Trophoblast cell (in vitro differentiated cells and primary cell): ENCODE results near the gene ANO10.
A peak's percentile ranks its signal among the peaks of the same experiment; 100 is the strongest.

Experiments
- DNase-seq, 2 donors: peaks; one replicate each; pipeline ENCODE4 v3.0.0-alpha.2; 2016
- H2AFZ ChIP-seq: 2 replicates; pipeline ENCODE4 v1.6.1; 2013; ENCODE audit warnings: low read length, moderate library complexity, mild to moderate bottlenecking; ENCODE audit not compliant: insufficient read depth, poor library complexity
- H2AK5ac ChIP-seq: 2 replicates; pipeline ENCODE4 v1.6.1; 2013; ENCODE audit warnings: mild to moderate bottlenecking, low read length
- H2BK120ac ChIP-seq: 2 replicates; pipeline ENCODE4 v1.6.1; 2013; ENCODE audit warnings: low read length, mild to moderate bottlenecking, moderate library complexity; ENCODE audit not compliant: insufficient read depth, poor library complexity
- H2BK12ac ChIP-seq: 2 replicates; pipeline ENCODE4 v1.6.1; 2013; ENCODE audit warnings: mild to moderate bottlenecking, low read length, moderate library complexity
- H2BK5ac ChIP-seq: 2 replicates; pipeline ENCODE4 v1.6.1; 2013; ENCODE audit warnings: low read length, low read depth, moderate library complexity, mild to moderate bottlenecking; ENCODE audit not compliant: poor library complexity
- H3K14ac ChIP-seq: 2 replicates; pipeline ENCODE4 v1.6.1; 2013; ENCODE audit warnings: mild to moderate bottlenecking, low read length
- H3K18ac ChIP-seq: 2 replicates; pipeline ENCODE4 v1.6.1; 2013; ENCODE audit warnings: mild to moderate bottlenecking, low read length
- H3K23ac ChIP-seq: 2 replicates; pipeline ENCODE4 v1.6.1; 2013; ENCODE audit warnings: low read length
- H3K27ac ChIP-seq: 2 replicates; pipeline ENCODE4 v1.5.1; 2013; ENCODE audit warnings: low read depth, mild to moderate bottlenecking, inconsistent platforms, low read length, moderate library complexity
- H3K27me3 ChIP-seq: 2 replicates; pipeline ENCODE4 v1.6.1; 2013; ENCODE audit warnings: inconsistent platforms, mild to moderate bottlenecking, low read length, moderate library complexity; ENCODE audit not compliant: insufficient read depth
- H3K36me3 ChIP-seq, 2 experiments: 1 replicate in 1 of 2; 2 replicates in 1 of 2; pipeline ENCODE4 v1.6.1; 2013; ENCODE audit warnings: low read length in 2 of 2, mild to moderate bottlenecking in 2 of 2, moderate library complexity in 1 of 2; ENCODE audit not compliant: insufficient read depth in 2 of 2, control insufficient read depth in 1 of 2
- H3K4ac ChIP-seq: 2 replicates; pipeline ENCODE4 v1.6.1; 2013; ENCODE audit warnings: low read depth, mild to moderate bottlenecking, low read length, moderate library complexity
- H3K4me1 ChIP-seq, 2 experiments: 1 replicate in 1 of 2; 2 replicates in 1 of 2; pipeline ENCODE4 v1.6.1; 2013; ENCODE audit warnings: low read length in 2 of 2, mild to moderate bottlenecking in 2 of 2, moderate library complexity in 1 of 2; ENCODE audit not compliant: insufficient read depth in 2 of 2, control insufficient read depth in 1 of 2
- H3K4me2 ChIP-seq: 2 replicates; pipeline ENCODE4 v1.6.1; 2013; ENCODE audit warnings: inconsistent platforms, mild to moderate bottlenecking, low read length, moderate library complexity
- H3K4me3 ChIP-seq: 2 replicates; pipeline ENCODE4 v1.5.1; 2013; ENCODE audit warnings: mild to moderate bottlenecking, low read depth, low read length, inconsistent platforms
- H3K79me1 ChIP-seq: one replicate; pipeline ENCODE4 v1.6.1; 2013; ENCODE audit warnings: low read length
- H3K79me2 ChIP-seq: 2 replicates; pipeline ENCODE4 v1.6.1; 2013; ENCODE audit warnings: low read length, mild to moderate bottlenecking; ENCODE audit not compliant: control insufficient read depth, insufficient read depth, poor library complexity
- H3K9ac ChIP-seq: 2 replicates; pipeline ENCODE4 v1.6.1; 2013; ENCODE audit warnings: mild to moderate bottlenecking, low read length
- H3K9me3 ChIP-seq: 2 replicates; pipeline ENCODE4 v1.6.1; 2013; ENCODE audit warnings: low read depth, mild to moderate bottlenecking, control low read depth, inconsistent platforms, low read length; ENCODE audit not compliant: insufficient read depth
- H4K12ac ChIP-seq: 2 replicates; pipeline ENCODE4 v1.6.1; 2013; ENCODE audit warnings: low read depth, mild to moderate bottlenecking, low read length, moderate library complexity
- H4K8ac ChIP-seq: 2 replicates; pipeline ENCODE4 v1.6.1; 2013; ENCODE audit warnings: low read depth, mild to moderate bottlenecking, low read length, moderate library complexity
- H4K91ac ChIP-seq: one replicate; pipeline ENCODE4 v1.6.1; 2013; ENCODE audit warnings: low read depth, mild to moderate bottlenecking, low read length, moderate library complexity
- WGBS: extraction: QIAGEN DNeasy Blood & Tissue Kit; methylation state at CpG from one replicate; pipeline ENCODE4 v1.1.7; 2013; ENCODE audit warnings: missing lambda C conversion rate; ENCODE audit not compliant: insufficient read length, insufficient coverage; ENCODE audit errors: extremely low coverage; 5-methylcytosine and 5-hydroxymethylcytosine counted together

Gene ANO10

GRCh38 chr3:43582866-43583265 is 38.9 kb downstream of the ANO10 start:
- Histone ChIP-seq H3K9me3 (peaks cover 2% of the 10 kb centered on the region), H2BK120ac (no peak overlapping the region), H3K36me3 (peaks cover 2 to 4% of the 10 kb centered on the region in 2 experiments), H4K91ac (no peak overlapping the region), H2BK5ac (no peak overlapping the region), H3K4me3 (no peak overlapping the region), H3K79me2 (peaks cover 1% of the 10 kb centered on the region), H2BK12ac (no peak overlapping the region), H3K27ac (no peak overlapping the region), H3K4me1 (no peaks in the 10 kb centered on the region), H4K8ac (no peak overlapping the region), H3K18ac (no peak overlapping the region), H3K4me2 (no peak overlapping the region), H2AK5ac (no peak overlapping the region), H4K12ac (no peak overlapping the region), H3K4ac (no peak overlapping the region), H2AFZ (no peak overlapping the region), H3K14ac (no peak overlapping the region), H3K9ac (no peak overlapping the region), H3K27me3 (no peaks in the 10 kb centered on the region), H3K79me1 (no peaks in the 10 kb centered on the region), H3K23ac (no peak overlapping the region)
- WGBS: no CpG with 5 or more reads among the region's 1 CpG
- DNase-seq: no peak

- Histone ChIP-seq H2BK12ac (no peak overlapping the region), H3K79me1 (no peaks in the 10 kb centered on the region), H4K12ac (no peak overlapping the region), H3K14ac (no peak overlapping the region), H3K27ac (no peak overlapping the region), H2BK120ac (no peak overlapping the region), H4K91ac (no peak overlapping the region), H3K9ac (no peak overlapping the region), H3K9me3 (no peaks in the 10 kb centered on the region), H2BK5ac (no peak overlapping the region), H3K4ac (no peak overlapping the region), H3K23ac (no peak overlapping the region), H3K36me3 (peaks cover 7% of the 10 kb centered on the region in 2 experiments), H3K79me2 (peaks cover 1% of the 10 kb centered on the region), H3K4me2 (no peak overlapping the region), H4K8ac (no peak overlapping the region), H3K18ac (no peak overlapping the region), H3K27me3 (no peaks in the 10 kb centered on the region), H2AFZ (no peak overlapping the region), H3K4me3 (no peak overlapping the region), H2AK5ac (no peak overlapping the region), H3K4me1 (no peaks in the 10 kb centered on the region)
- no peak for DNase-seq
- no CpG with 5 or more reads among the region's 2 CpGs for WGBS
Observed at GRCh38 chr3:43581343-43581742, 40.5 kb downstream of the ANO10 start.

GRCh38 chr3:43580181-43580580 is 41.6 kb downstream of the ANO10 start:
- Histone ChIP-seq H3K9ac (no peak overlapping the region), H2AFZ (no peak overlapping the region), H3K4me1 (no peaks in the 10 kb centered on the region), H3K18ac (no peak overlapping the region), H4K8ac (no peak overlapping the region), H2BK12ac (no peak overlapping the region), H4K12ac (no peak overlapping the region), H3K79me1 (no peaks in the 10 kb centered on the region), H3K4ac (no peak overlapping the region), H3K9me3 (no peaks in the 10 kb centered on the region), H3K4me3 (no peak overlapping the region), H3K36me3 (peaks cover 5 to 7% of the 10 kb centered on the region in 2 experiments), H4K91ac (no peak overlapping the region), H3K14ac (no peak overlapping the region), H2AK5ac (no peak overlapping the region), H3K79me2 (peaks cover 1% of the 10 kb centered on the region), H2BK120ac (no peak overlapping the region), H3K27ac (no peak overlapping the region), H3K4me2 (no peak overlapping the region), H3K27me3 (no peaks in the 10 kb centered on the region), H3K23ac (no peak overlapping the region), H2BK5ac (no peak overlapping the region)
- DNase-seq: peak in 1 of 2 donors; percentile 17
- no CpG with 5 or more reads among the region's 6 CpGs for WGBS

GRCh38 chr3:43573576-43573975 is 48.2 kb downstream of the ANO10 start:
- H3K14ac ChIP-seq: no peak overlapping the region
- WGBS: no CpG with 5 or more reads among the region's 2 CpGs
- no peaks in the 10 kb centered on the region for H3K79me2 ChIP-seq
- H2BK120ac ChIP-seq: no peak overlapping the region
- H2BK5ac ChIP-seq: no peak overlapping the region
- no peak overlapping the region for H2AFZ ChIP-seq
- no peak overlapping the region for H2AK5ac ChIP-seq
- no peaks in the 10 kb centered on the region for H3K4me1 ChIP-seq
- H3K79me1 ChIP-seq: no peaks in the 10 kb centered on the region
- H4K12ac ChIP-seq: no peak overlapping the region
- H3K4me2 ChIP-seq: no peak overlapping the region
- H4K8ac ChIP-seq: no peak overlapping the region
- H3K4ac ChIP-seq: no peak overlapping the region
- DNase-seq: no peak
- H3K18ac ChIP-seq: no peak overlapping the region
- H3K9me3 ChIP-seq: no peaks in the 10 kb centered on the region
- H4K91ac ChIP-seq: no peak overlapping the region
- no peak overlapping the region for H3K23ac ChIP-seq
- no peak overlapping the region for H3K4me3 ChIP-seq
- H3K27ac ChIP-seq: no peak overlapping the region
- H3K36me3 ChIP-seq: peaks cover 5% of the 10 kb centered on the region in 2 experiments
- H3K27me3 ChIP-seq: no peaks in the 10 kb centered on the region
- no peak overlapping the region for H3K9ac ChIP-seq
- no peak overlapping the region for H2BK12ac ChIP-seq
